Astrocyte of the spinal cord (primary cell): ENCODE data around the gene TRPC1.

Source experiments
- DNase-seq: peaks from one replicate; pipeline ENCODE4 v3.0.0; 2011; ENCODE audit warnings: low read depth, low spot score
- H3K4me3 ChIP-seq: 2 replicates; pipeline ENCODE4 v1.5.1; 2011; ENCODE audit warnings: low read depth, mild to moderate bottlenecking, low read length, moderate library complexity
- CTCF ChIP-seq: IDR thresholded peaks from 2 replicates; pipeline ENCODE4 v1.5.1; 2012; ENCODE audit warnings: low read depth, mild to moderate bottlenecking, low read length, inconsistent platforms
- in situ Hi-C: cut with HindIII; loops from 2 replicates; pipeline ENCODE4 v1.10.0; 2017; ENCODE audit warnings: low sequenced_read_pairs

The TRPC1 gene

GRCh38 chr3:142724682-142725356 lies 985 bp downstream of the TRPC1 start:
- DNase-seq: peak; percentile 47
- TF ChIP-seq CTCF: no peak
- in situ Hi-C loops: no loop called here
- peak overlapping the region; percentile 85 for H3K4me3 ChIP-seq

- no peak for DNase-seq
- in situ Hi-C loops: no loop called here
- no peak for TF ChIP-seq CTCF
Observed at GRCh38 chr3:142725357-142725739, 1.5 kb downstream of the TRPC1 start.

GRCh38 chr3:142726017-142726416 lies 2.2 kb downstream of the TRPC1 start:
- in situ Hi-C loops: no loop called here
- TF ChIP-seq CTCF: no peak
- H3K4me3 ChIP-seq: no peak overlapping the region
- no peak for DNase-seq

More at GRCh38 chr3:142725357-142725739, 1.5 kb downstream of the TRPC1 start:
- peak overlapping the region; percentile 85 for H3K4me3 ChIP-seq

- in situ Hi-C loops: no loop called here
- TF ChIP-seq CTCF: no peak
- no peak overlapping the region for H3K4me3 ChIP-seq
- no peak for DNase-seq
Observed at GRCh38 chr3:142732066-142732465, 8.2 kb downstream of the TRPC1 start.

- no peak for DNase-seq
- in situ Hi-C loops: no loop called here
- H3K4me3 ChIP-seq: no peak overlapping the region
- TF ChIP-seq CTCF: no peak
Observed at GRCh38 chr3:142734834-142735233, 11.0 kb downstream of the TRPC1 start.

- DNase-seq: no peak
- in situ Hi-C loops: no loop called here
- no peak overlapping the region for H3K4me3 ChIP-seq
- no peak for TF ChIP-seq CTCF
Observed at GRCh38 chr3:142735462-142735861, 11.6 kb downstream of the TRPC1 start.
